Measurements from ENCODE around the gene ELL. TPM values are rescaled to one million over a fixed set of nuclear protein-coding genes. Genes with fewer than 3 reads are reported as not detected.

ELL gene
- total and polyA plus RNA-seq, 9 of the 15 experiments (the other 6 are each of a cell fraction or from before 2014, with no cell fraction given) = 0.24 to 22.5 (median 4.1) TPM

DNA sequence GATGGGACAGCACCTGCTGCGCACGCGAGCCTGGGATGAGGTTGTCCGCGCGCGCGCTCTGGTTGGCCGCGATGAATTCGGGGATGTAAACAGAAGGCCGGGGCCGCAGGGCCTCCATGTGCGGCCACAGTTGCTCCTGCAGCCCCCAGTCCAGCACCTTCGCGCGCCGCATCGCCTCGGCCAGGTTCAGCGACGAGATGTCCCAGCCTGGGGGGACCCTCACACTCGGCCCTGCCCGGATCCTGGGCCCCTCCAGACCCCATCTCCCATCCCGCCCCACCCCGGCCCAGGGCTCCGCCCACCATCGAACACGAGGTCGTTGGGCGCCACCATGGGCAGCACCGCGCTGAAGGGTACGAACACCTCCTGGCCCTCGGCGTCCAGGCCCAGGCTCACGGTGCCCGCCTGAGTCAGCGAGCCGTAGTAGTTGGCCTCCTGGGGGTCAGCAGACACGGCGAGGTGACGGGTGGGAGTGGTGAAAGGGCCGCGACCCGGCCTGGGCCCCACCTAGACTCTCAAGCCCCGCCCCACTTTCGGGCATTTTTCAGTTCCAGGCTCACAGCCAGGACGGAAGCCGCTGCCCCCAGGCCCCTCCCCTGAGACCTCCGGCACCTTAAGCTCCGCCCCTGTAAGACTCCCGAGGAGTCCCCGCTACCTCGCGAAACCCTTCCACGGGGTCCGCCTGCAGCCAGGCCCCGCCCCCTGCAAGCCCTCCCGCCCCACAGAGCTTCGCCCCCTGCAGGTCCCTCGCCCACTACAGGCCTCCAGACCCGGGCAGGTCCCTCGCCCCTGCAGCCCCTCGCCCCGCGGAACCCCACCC is 85.0 kb downstream of the ELL start (continued):
- 0 out of 2 replicates have a peak, but pooled peaks have one; percentile 42 for TF ChIP-seq NR4A1 (CRISPR knock-in tag; IDR thresholded peaks at IDR 0.05)
- no peak for TF ChIP-seq NR4A1 (tag; IDR thresholded peaks at IDR 0.05)
- TF ChIP-seq JUNB (CRISPR knock-in tag; conservative IDR thresholded peaks at IDR 0.05) = no peak
- peak; percentile 59; the same call in 1 of the 2 replicates for TF ChIP-seq SIN3B (IDR thresholded peaks at IDR 0.05; ENCODE audit: low read depth)
- peak; percentile 50 to 75; a peak in 3 of 4 replicates for TF ChIP-seq SIN3A (IDR thresholded peaks at IDR 0.05; ENCODE audit: borderline replicate concordance in 2 of 2, control insufficient read depth in 1 of 2, low read depth in 2 of 2, low read length in 2 of 2)
- no peak for TF ChIP-seq ZC3H8 (IDR thresholded peaks at IDR 0.05)
- no peak for TF ChIP-seq HDAC8 (tag; IDR thresholded peaks at IDR 0.05)
- TF ChIP-seq, protein P1, sequence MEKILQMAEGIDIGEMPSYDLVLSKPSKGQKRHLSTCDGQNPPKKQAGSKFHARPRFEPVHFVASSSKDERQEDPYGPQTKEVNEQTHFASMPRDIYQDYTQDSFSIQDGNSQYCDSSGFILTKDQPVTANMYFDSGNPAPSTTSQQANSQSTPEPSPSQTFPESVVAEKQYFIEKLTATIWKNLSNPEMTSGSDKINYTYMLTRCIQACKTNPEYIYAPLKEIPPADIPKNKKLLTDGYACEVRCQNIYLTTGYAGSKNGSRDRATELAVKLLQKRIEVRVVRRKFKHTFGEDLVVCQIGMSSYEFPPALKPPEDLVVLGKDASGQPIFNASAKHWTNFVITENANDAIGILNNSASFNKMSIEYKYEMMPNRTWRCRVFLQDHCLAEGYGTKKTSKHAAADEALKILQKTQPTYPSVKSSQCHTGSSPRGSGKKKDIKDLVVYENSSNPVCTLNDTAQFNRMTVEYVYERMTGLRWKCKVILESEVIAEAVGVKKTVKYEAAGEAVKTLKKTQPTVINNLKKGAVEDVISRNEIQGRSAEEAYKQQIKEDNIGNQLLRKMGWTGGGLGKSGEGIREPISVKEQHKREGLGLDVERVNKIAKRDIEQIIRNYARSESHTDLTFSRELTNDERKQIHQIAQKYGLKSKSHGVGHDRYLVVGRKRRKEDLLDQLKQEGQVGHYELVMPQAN (IDR thresholded peaks at IDR 0.05; ENCODE audit: borderline replicate concordance) = peak; percentile 96
- TF ChIP-seq, protein P2, sequence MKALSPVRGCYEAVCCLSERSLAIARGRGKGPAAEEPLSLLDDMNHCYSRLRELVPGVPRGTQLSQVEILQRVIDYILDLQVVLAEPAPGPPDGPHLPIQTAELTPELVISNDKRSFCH (CRISPR knock-in tag; IDR thresholded peaks at IDR 0.05) = no peak
- TF ChIP-seq, protein P2 (tag; IDR thresholded peaks at IDR 0.05) = no peak
- TF ChIP-seq STAT5A (IDR thresholded peaks at IDR 0.05; ENCODE audit: borderline replicate concordance, low read length) = no peak
- no peak for TF ChIP-seq DPF2 (IDR thresholded peaks at IDR 0.05)
- TF ChIP-seq ZNF79 (CRISPR knock-in tag; IDR thresholded peaks at IDR 0.05; ENCODE audit: low read depth) = no peak
- no peak for TF ChIP-seq CREB1 (IDR thresholded peaks at IDR 0.05)
- 0 out of 2 replicates have a peak, but pooled peaks have one; percentile 35 for TF ChIP-seq CREB1 (CRISPR knock-in tag; IDR thresholded peaks at IDR 0.05)
- TF ChIP-seq RFX5 (IDR thresholded peaks at IDR 0.05; ENCODE audit: low read depth, low read length) = no peak
- peak; percentile 95; the same call in 1 of the 2 replicates for TF ChIP-seq HNRNPL (IDR thresholded peaks at IDR 0.05; ENCODE audit: low read depth, low read length)
- 0 out of 2 replicates have a peak, but pooled peaks have one; percentile 0 for TF ChIP-seq ZNF263 (CRISPR knock-in tag; IDR thresholded peaks at IDR 0.05; ENCODE audit: borderline replicate concordance)
- no peak for TF ChIP-seq ZNF830 (CRISPR knock-in tag; IDR thresholded peaks at IDR 0.05)
- TF ChIP-seq, protein P3, sequence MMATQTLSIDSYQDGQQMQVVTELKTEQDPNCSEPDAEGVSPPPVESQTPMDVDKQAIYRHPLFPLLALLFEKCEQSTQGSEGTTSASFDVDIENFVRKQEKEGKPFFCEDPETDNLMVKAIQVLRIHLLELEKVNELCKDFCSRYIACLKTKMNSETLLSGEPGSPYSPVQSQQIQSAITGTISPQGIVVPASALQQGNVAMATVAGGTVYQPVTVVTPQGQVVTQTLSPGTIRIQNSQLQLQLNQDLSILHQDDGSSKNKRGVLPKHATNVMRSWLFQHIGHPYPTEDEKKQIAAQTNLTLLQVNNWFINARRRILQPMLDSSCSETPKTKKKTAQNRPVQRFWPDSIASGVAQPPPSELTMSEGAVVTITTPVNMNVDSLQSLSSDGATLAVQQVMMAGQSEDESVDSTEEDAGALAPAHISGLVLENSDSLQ (IDR thresholded peaks at IDR 0.05) = no peak
- no peak for TF ChIP-seq ZFPM2 (CRISPR knock-in tag; IDR thresholded peaks at IDR 0.05)
- peak; percentile 48; the same call in 1 of the 2 replicates for TF ChIP-seq GABPA (tag; conservative IDR thresholded peaks at IDR 0.05; ENCODE audit: low read depth)
- TF ChIP-seq CREM (IDR thresholded peaks at IDR 0.05; ENCODE audit: low read depth) = 0 out of 2 replicates have a peak, but pooled peaks have one; percentile 6
- no peak for TF ChIP-seq CEBPB (tag; IDR thresholded peaks at IDR 0.05)
